GM18499 (cell line): ENCODE data around the gene RTP3.

Source experiments
- ATAC-seq: cut with Tn5 transposase; IDR thresholded peaks from one replicate; pipeline ENCODE4 v1.9.1; 2021; ENCODE audit warnings: moderate number of reproducible peaks; ENCODE audit not compliant: insufficient read depth, unreplicated experiment

RTP3 gene

GRCh38 chr3:46497556-46498265, at the start of gene RTP3:
RTP3 (plus strand) TSS chr3:46497976; CDS start chr3:46498063, 87 bp downstream.
- ATAC-seq, result no peak

DNA sequence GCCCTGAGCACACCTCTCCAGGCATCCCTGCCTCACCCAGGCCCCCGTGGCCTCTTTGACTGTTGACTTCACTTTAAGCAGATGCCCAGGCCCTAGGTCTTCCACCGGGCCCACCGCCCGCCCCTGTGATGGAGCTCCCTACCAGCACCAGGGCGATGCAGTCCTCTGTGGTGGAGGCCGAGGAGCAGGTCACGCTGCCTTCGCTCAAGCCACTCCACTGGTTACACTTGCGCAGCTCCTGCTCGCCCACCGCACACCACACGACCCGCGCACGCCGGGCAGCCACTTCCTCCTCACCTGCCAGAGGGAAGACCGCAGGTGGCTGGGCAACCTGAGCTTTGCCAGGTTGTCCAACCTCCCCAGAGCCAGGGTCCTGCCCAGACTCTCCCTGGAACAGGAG, 49.1 kb upstream of the RTP3 start:
- no peak for ATAC-seq

- ATAC-seq, result no peak
Measured at GRCh38 chr3:46449755-46450552, 47.8 kb upstream of the RTP3 start.

DNA sequence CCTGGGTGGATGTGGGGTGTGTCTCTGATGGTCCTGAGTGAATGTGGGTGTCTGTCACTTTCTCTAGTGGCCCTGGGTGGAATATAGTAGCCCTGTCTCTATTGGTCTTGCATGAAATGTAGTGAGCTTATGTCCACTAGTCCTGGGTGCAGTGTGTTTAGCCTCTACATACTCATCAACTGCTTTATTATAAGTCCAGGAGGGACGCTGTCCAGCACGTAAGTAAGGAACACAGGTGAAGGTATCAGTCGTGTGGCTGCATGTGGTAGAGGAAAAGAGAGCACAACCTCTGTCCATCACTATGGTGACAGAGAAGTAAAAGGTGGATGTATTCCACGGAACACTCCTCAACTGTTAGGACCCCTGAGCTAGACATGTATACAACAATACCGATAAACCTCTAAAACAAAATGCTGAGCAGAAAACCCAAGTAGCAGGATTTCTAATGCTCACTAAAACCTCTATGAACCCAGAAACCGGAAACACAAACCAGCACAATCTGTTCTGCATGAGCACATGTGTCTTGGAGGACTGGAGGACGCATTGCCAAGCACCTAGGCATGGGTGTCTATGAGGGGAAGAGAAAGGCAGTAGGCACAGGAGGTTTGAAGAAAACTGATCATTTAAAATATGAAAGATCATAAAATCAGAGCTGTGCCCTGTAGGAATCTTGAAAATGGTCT, 44.1 kb upstream of the RTP3 start:
- ATAC-seq, result no peak

DNA sequence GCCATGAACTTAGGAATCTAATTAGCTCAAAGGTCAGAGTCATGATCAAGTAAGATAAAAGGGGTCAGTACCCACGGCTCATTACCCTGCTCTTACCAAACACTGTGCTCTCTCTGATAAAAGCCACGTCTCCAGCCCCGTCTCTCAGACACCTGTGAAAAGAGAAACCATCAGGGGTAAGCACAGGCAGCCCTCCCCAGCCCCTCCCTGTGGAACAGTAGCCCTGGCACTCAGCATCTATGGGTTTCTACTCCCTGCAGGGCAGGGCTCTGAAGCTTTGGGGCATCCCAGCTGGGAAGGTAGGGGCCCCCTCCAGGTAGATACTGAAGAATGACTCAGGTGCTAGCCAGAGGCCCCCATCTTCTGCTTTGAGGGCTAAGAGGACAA, 43.6 kb upstream of the RTP3 start:
- ATAC-seq, result no peak

- no peak for ATAC-seq
Measured at GRCh38 chr3:46454606-46455005, 43.2 kb upstream of the RTP3 start.

GRCh38 chr3:46455231-46456115, 42.3 kb upstream of the RTP3 start:
- ATAC-seq, result no peak

GRCh38 chr3:46456118-46456517, 41.7 kb upstream of the RTP3 start:
- no peak for ATAC-seq

DNA sequence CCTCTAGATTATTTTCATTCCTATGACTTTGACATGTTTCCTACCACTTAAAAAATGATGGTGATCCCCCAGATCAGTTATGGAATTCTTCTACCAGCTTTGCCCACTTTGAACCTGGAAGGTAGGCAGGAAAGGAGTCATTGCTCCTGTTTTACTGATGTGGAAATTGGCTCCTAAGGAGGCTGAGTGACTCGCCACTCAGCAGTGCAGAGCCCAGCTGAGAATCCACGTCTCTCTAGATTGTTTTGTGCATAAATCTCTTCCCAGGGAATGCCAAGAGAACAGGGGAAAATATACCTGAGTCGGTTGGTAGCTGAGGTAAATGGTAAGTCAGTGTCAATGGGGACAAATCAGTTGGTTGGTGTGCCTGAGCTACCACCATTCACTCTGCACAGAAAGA, 37.7 kb upstream of the RTP3 start:
- no peak for ATAC-seq

DNA sequence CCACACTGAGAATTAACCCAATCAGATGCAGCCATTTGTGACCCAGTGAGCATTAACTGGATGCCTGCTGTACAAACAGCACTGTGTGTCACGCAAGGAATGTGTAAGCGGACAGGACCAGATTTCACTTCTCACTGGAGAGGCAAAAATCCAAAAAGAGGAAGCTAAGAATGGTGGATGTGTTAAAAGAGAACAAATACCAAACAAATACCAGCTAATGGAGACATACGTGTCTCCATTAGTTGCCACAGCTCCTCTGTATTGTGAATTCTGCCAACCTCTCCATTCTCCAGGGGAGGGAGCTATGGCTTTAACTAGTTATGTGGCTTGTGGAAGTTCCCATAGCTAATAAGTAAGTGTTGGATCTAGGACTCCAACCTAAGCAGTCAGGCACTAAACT, 35.7 kb upstream of the RTP3 start:
- ATAC-seq, result no peak

- no peak for ATAC-seq
Measured at GRCh38 chr3:46462511-46462910, 35.3 kb upstream of the RTP3 start.

DNA sequence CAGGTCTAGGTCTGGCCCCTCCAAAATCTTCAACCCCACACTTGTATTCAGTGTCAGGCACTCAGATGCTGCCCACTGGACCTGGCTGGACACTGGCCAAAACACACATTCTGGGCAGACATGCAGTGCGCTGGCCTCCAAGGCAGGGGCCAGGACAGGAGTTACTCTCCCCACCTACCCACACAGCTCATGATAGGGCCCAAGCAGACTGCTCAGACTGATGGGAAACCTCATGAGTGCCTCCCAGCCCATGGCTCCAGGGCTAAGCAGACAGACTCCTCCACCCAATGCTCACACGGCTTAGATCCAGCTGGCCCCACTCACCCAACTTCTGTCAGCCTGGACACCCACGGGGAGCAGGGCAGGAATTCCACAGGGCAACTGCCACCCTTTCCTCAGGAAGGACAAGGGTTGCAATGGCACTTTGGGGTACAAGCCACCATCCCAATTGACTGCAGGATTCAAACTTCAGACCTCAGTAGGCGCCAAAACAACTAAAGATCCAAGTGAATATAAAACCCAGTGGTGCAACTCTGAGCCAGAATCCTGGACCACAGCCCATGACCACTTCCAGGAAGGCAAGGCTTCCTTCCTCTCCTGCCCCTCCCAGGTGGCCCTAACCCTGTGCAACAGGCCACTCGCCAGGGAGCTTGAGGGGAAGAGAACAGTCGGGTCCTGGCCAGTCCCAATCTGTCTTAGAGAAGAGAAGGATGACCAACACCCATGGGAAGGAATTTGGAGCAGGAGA, 34.5 kb upstream of the RTP3 start:
- ATAC-seq, result no peak

- no peak for ATAC-seq
Measured at GRCh38 chr3:46463868-46464241, 33.9 kb upstream of the RTP3 start.

DNA sequence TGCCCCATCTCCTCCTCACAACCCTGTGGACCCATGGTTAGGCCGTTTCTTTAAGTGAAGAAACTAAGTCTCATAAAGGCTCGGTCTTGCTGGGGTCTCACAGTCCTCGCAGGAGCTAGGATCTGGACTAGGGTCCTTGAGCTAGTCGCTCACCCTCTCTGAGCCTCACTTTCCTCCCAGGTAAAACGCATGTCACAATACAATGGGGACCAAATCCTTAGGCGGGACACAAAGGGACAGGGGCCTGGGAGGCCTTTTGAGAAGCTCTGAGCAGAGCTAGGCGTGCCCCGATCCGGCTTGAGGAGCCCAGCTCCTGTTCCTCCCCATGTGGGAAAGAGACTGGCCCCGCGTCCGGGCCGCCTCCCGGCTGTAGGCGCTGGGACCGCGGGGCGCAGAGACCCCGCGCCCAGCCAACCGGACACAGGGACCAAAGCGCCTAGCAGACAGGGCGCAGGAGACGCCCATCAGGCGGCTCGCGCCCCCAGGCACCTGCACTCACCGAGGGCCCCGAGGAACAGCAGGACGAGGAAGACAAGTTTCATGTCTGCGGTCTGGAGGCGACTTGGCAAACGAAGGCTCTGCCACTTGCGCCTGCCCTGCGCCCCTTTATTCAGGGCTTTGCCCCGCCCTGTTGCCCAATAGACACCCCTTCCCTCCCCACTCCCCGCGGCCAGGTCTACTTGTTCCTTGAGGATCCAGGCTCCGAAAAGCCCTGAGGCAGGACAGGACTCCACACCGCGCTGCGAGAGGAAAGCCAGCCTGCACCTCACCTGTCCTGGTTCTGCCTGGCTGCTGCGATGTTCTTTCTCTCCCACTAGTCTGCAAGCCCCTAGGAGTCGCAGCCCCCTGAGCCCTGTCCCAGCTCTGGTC, 33.2 kb upstream of the RTP3 start, which contains the start of gene LTF:
TSS of gene LTF (minus strand) at position 580 of the 870 bp plus-strand sequence. CDS start at position 542, 38 bp downstream.
- no peak for ATAC-seq

GRCh38 chr3:46465196-46465520, 32.6 kb upstream of the RTP3 start:
- ATAC-seq, result no peak

DNA sequence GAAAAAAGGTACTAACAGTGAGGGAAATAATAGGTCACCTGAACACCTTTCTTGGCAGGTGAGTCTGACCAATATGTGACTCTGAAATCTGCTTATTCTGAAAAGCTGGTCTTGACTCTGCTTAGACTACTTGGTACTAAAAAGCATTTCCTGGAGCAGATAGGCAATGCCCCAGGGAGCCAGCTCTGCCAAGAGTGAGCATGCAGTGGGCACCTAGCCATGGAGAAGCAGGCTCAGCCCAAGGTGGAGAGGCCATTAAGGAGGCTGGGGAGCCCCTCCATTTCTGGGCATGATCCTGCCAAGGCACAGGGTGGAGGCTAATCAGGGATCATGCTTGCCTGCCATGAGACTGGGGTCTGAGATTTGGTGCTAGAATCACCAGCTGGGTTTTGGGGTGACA, 31.5 kb upstream of the RTP3 start:
- no peak for ATAC-seq

DNA sequence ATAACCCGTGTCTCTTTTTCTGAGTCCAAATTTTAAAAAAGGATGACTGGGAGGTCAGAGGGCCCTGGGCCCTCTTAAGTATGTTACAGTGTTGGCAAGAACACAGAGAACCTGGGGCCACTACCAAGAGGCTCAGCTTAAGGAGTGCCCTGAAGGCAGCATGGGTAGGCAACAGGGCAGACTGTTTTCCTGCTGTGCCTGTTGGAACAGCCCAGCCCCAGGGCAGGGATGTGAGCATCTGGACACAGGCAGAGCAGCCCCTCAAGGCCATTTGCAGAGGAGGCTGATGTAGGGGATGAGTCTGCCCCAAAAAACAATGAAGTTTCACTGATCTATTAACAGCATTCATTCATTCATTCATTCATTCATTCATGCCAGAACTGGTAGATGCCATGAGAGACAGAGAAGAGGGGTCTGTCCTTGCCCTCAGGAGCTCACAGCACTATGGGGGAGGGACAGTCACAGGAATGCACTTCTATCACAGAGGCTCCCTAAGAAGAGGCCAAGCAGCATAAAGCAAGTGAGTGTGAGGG, 30.8 kb upstream of the RTP3 start:
- ATAC-seq, result no peak

- no peak for ATAC-seq
Measured at GRCh38 chr3:46467562-46467961, 30.2 kb upstream of the RTP3 start.
